SKM-1 (cell line): ENCODE results near the gene MTHFS.
"Not testable (repeated sequence)": the region's sequence is repeated elsewhere in the genome, so short reads cannot be mapped to it uniquely, and the experiment has no call there.

Experiments
- DNase-seq: peaks from one replicate; lab custom pipeline; 2025; ENCODE audit not compliant: unreplicated experiment; lab: John Stamatoyannopoulos, UW

The MTHFS gene

DNA sequence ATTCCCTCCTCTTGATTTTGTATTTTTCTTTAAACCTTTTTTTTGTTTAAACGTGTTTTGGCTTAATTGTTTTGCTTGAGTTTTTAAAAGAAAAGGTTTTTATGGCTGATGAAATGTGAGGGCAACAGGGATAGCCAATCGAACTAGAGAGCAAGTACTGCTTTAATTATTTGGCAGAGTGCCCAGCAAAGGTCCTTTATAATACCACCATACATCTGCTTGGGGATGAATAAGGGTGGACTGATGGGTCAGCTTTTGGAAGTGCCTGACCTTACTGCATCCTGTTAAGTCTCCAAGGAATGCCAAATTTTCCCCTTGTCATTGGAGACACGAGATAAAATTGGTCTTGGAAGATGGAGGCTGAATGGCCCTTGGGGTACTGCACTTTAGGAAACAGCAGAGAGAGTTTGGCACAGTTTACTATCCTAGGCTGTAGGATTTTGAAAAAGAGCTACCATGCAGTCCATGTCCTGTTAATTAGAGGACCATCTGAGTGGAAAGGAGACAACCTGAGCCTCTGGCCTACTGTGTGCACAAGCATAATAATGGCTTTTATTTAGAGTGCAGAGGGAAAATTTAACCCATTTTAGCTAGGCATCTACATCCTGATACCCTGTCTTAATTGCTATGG lies 19.8 kb upstream of the MTHFS start:
- no peak for DNase-seq

GRCh38 chr15:79915776-79916501 lies 19.1 kb upstream of the MTHFS start:
- peak; percentile 24 for DNase-seq

GRCh38 chr15:79914728-79915127 lies 17.9 kb upstream of the MTHFS start:
- no peak for DNase-seq

- DNase-seq: peak; percentile 65
Observed at GRCh38 chr15:79909556-79910335, 12.9 kb upstream of the MTHFS start.

GRCh38 chr15:79904271-79904670 lies 7.5 kb upstream of the MTHFS start:
- no peak for DNase-seq

DNA sequence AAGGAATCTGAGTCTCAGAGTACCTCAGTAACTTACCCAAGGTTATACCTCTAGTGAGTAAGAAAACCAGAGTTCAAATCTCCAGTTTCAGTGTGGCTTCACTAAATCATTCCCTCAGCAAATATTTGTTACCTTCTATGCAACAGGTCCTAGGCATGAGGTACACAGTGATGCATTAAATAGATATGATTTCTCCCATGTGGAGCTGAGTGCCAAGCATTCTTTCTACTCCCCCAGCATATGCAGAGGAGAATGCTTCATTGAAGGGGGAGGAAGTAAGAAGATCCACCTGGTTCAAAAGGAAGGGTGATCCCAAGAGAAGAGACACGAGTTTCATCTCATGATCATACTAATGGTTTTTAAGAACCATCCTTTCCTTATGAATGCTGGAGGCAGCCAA lies 6.8 kb upstream of the MTHFS start:
- no peak for DNase-seq

- DNase-seq: no peak
Observed at GRCh38 chr15:79903144-79903543, 6.3 kb upstream of the MTHFS start.

DNA sequence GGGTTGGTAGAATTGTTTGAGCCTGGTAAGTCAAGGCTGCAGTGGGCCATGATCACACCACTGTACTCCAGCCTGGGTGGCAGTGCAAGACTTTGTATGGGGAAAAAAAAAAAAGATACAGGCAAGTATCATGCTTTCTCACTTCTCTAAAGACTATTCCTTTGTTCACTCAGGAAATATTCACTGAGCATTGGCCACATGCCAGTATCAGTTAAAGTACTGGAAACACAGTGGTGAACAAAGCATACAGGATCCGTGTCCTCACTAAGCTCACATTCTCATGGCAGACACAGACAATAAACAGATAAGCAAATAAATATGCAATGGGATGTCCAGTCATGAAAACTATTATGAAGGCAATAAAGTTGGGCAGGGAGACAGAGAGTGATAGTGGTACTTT lies 5.1 kb upstream of the MTHFS start:
- DNase-seq: no peak

DNA sequence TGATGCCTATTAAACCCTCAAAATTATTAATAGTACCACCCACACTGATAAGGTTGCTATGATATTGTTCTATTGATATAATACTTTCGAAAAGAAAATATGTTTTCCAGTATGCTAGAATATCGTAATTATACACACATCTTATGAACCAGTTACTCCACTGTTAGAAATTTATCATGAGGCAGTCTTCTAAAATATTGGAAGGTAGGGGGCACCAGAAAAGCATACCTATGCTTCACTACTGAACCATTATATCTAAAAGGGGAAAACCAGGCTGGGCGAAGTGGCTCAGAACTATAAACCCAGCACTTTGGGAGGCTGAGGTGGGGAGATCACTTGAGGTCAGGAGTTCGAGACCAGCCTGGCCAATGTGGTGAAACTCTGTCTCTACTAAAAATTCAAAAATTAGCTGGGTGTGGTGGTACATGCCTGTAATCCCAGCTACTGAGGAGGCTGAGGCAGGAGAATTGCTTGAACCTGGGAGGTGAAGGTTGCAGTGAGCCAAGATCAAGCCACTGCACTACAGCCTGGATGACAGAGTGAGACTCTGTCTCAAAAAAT lies 4.1 kb upstream of the MTHFS start:
- not testable (repeated sequence) for DNase-seq

DNA sequence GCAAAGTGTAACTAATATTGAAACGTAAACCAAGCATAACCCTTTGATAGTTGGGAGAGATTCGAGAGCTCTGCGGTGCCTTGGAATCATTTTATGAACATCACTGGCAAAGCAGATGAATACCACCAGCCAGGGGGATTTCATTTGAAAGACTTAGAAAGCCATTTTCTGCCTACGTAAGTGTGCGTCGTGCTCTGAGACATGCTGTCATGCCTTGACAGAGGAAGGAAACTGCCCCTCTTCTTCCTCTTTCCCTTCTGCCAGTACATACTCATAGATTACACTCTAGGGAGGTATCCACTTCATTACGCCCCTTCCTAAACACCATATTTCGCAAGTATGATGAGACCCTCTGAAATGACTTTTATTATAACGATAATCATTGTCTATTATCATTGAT lies 3.3 kb upstream of the MTHFS start:
- peak; percentile 26 for DNase-seq

- peak; percentile 68 for DNase-seq
Observed at GRCh38 chr15:79898786-79899185, 2.0 kb upstream of the MTHFS start.

DNA sequence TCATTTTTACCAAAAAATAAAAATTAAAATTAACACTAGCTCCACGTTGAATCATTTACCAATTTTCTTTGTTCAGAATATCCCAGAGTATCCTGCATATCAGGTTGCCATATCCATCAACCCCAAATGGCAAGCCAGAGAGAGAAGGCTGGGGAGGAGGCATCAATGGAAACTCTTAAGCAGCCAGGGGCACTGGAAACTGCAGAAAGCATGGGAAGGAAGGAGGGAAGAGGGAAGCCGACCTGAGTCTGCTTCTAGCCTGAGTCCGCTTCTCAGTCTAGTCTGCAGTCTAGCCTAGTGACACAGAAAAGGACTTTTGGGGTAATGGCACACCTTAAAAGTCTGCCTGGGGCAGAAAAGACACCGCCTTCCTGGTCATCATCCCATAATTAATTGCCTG lies 1.6 kb upstream of the MTHFS start:
- DNase-seq: no peak

DNA sequence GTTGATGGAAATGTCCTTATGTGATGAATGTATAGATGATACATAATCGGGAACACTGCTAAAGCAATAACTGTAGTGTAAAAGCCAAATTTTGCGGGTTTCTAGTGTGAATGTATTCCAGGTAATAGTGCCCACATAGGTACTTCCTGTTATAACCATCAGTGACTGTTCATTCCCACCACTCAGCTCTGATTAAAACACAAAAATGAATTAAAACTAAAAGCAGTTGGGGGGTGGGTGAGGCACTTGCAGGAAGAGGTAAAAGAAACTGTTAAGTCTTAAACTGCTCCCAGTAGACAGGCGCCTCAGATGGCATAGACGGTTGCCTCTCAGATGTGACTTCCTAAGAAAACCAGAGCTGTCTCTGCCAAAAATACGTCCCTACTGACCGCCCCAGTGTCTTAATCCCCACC lies 893 bp upstream of the MTHFS start:
- no peak for DNase-seq

DNA sequence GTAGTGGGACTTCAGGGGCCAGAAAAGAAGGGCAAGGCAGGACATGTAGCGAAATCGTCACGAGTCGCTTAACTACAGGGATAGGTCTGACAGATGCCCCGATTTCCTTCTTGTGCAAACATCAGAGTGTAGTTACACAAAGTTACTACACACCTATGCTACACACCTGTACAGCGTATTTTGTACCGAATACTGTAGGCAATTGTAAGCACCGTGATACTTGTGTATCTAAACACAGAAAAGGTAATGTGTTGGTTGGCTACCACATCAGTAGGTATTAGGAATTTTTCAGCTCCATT lies 515 bp upstream of the MTHFS start:
- DNase-seq: no peak

DNA sequence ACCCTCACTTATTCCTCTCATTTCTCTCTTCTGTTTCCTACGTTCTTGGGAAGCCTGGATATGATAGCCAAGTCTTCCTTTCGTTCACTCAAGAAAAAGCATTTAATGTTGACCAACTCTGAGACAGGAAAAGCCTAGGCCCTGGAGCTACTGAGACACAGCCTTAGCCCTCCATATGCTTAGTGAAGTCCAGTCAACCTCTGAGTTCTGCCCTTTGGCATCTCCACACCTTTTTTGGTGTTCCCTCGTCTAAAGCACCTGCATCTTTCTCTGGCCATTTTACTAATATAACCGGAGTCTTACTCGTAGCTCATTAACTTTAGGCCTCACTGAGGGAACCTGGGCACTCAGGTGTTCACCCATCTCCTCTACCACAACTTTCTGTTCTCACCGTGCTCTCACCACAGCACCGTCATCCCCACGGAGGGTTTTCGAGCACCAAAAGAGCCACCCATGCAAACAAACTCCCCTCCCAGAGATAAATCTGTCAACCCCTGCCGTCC lies 632 bp downstream of the MTHFS start:
- no peak for DNase-seq

DNA sequence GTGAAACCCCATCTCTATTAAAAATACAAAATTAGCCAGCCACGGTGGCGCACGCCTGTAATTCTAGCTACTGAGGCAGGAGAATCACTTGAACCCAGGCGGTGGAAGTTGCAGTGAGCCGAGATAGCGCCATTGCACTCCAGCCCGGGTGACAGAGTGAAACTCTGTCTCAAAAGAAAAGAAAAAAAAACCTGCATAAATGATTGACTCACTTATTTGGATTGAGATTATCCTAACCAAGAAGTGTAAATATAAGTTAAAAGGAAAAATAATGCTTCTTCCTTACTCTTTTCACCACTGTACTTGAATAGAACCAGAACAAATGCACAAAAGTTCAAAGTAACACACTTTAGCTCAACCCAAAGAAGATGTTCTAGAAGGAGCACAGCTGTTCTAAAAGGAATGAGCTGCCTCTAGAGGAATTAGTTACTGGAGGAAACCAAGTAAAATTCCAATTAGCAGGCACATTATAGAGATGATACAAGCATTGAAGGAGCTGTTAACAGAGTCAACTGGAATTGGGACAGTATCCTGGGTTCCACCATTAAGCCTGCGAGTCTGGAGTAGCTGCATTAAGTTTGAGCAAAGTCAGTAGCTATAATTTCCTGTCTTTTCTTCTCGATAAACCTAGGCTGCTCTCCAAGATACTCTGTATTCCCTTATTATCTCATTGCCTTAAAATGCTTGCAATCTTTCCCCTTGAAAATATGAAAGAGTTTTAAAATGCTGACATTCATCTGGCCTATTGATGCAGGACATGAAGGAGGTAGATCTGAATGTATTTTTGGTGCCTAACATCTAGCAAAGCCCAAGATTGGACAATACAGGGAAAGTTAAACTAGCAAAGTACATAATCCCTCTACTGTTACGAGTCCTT lies 9.5 kb downstream of the MTHFS start:
- DNase-seq: no peak

DNA sequence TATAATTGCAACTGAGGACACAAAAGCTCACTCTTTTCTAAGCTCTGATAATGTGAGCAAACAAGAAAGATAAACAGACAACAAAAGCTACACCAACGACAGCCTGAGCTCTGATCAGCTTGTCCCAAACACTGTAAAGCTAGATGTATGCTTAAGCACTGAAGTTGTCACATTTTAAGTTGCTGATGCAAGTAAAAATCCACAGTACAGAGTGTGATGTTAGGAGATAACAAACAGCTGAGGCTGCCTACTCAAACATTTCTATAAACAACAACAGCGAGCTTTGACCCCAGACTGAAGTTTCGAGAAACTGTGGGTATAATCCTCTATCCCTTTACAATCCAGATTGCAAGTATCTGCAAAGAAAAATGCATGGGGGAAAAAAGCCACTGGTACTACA lies 10.7 kb downstream of the MTHFS start:
- DNase-seq: no peak

- no peak for DNase-seq
Observed at GRCh38 chr15:79884204-79884596, 12.6 kb downstream of the MTHFS start.

GRCh38 chr15:79883579-79884203 lies 13.1 kb downstream of the MTHFS start:
- DNase-seq: no peak

DNA sequence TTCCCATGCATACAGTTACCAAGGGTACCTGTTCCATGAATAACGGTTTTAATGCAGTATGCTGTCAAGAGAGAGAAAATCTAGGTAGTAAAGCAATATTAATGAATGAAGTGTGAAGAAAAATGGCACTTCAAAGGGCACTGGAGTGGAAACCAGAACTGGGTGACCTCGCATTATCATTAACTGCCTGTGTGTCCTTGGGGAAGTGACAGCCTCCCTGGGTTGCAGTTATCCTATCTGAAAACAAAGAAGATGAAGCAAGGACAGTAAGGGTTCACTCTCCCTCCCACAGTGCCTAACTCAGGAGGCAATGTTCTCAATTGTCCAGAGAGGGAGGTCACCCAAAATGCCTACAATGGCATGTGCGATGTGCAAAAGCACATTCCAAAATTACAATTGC lies 15.1 kb downstream of the MTHFS start:
- no peak for DNase-seq
